ENCODE results near the gene ASTN1. TPM values are rescaled to one million over a fixed set of nuclear protein-coding genes. Genes with fewer than 3 reads are reported as not detected.

ASTN1 gene
- total and polyA plus RNA-seq, 9 donors: 3.8 to 8.5 (median 6.2) TPM

DNA sequence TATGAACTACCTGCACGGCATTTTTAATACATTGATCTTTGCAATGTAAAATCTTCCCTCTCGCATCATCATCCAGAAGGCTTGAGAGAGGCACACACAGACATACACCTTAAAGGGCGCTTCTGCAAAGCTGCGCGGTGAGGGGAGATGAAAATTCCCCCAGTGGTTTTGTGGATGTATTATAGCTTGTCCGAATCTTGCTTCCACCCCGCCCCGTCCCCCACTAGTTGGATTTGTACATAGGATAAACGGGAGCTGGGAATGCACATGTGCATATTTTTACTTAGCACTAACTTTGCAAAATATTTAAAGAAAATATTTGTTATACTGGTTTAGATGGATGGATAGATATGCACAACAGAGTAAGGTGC is 542 bp upstream of the ASTN1 start:
- H3K4me3 ChIP-seq (ENCODE audit: low read length): peak overlapping the region; percentile 40
- peaks cover 23% of the 10 kb centered on the region for H3K27me3 ChIP-seq (ENCODE audit: control insufficient read depth, insufficient read depth, low read length)
- no peaks in the 10 kb centered on the region for H3K36me3 ChIP-seq (ENCODE audit: control insufficient read depth, insufficient read depth, low read length)
- DNase-seq: no peak
- WGBS (ENCODE audit: insufficient coverage): no CpG with 5 or more reads among the region's 9 CpGs
- peaks cover 5% of the 10 kb centered on the region for H3K4me1 ChIP-seq (ENCODE audit: control insufficient read depth, insufficient read depth, low read length)
- H3K9me3 ChIP-seq (replicated peaks; ENCODE audit: control insufficient read depth, low read depth, low read length): no peaks in the 10 kb centered on the region
- H3K27ac ChIP-seq (ENCODE audit: low read length): no peak overlapping the region

DNA sequence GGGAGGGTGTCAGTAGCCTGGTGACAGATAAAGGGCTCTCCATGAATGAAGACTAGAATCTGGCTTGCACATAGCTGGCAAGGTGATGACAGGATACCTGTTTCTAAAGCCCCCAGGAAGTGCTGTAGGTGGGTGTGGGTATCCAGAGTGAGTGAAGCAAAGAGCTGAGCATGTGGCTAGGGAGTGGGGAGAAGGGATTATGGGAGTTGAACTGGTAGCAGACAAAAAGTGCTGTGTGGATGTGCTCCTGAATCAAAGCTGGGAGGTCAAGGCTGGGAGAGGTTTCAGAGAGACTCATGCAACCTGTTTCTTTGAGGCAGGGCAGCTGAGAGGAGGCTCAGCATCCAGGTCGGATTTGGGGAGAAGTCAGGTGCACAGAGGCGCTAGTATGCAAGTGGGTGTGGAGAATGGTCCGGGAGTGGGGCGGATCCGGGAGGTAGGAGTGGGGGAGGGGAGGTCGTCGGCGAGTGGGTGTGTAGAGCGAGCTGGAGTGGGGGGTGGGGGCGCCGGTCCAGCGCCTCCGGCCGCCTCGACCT is 600 bp downstream of the ASTN1 start:
- WGBS (ENCODE audit: insufficient coverage): 3% methylated on average over 5 of the region's 15 CpGs
- H3K27me3 ChIP-seq (ENCODE audit: control insufficient read depth, insufficient read depth, low read length): peaks cover 17% of the 10 kb centered on the region
- no peaks in the 10 kb centered on the region for H3K36me3 ChIP-seq (ENCODE audit: control insufficient read depth, insufficient read depth, low read length)
- peak overlapping the region; percentile 40 for H3K4me3 ChIP-seq (ENCODE audit: low read length)
- H3K9me3 ChIP-seq (replicated peaks; ENCODE audit: control insufficient read depth, low read depth, low read length): no peaks in the 10 kb centered on the region
- H3K27ac ChIP-seq (ENCODE audit: low read length): no peak overlapping the region
- H3K4me1 ChIP-seq (ENCODE audit: control insufficient read depth, insufficient read depth, low read length): peaks cover 5% of the 10 kb centered on the region
- no peak for DNase-seq

DNA sequence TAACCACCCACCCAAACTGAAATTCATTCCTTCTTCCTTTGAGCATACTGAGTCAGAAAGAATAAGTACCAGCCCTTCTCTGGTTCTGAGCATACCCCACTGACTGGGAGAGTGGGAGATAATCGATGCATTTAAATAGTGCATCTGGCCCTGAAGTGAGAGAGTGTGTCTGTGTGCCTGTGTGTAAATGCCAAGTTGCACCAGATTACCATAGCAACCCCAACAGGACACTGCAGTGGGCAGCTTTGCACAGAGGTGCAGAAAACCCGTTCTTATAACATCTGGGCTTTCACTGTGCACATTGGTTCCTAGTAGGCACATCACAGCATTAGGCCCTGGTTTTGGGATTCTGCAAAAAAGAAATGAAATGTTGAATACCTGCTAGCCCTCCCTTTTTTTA is 2.3 kb downstream of the ASTN1 start:
- Histone ChIP-seq H3K27me3 (ENCODE audit: control insufficient read depth, insufficient read depth, low read length) (peaks cover 17% of the 10 kb centered on the region), H3K27ac (ENCODE audit: low read length) (no peak overlapping the region), H3K36me3 (ENCODE audit: control insufficient read depth, insufficient read depth, low read length) (no peaks in the 10 kb centered on the region), H3K4me1 (ENCODE audit: control insufficient read depth, insufficient read depth, low read length) (peaks cover 5% of the 10 kb centered on the region), H3K9me3 (replicated peaks; ENCODE audit: control insufficient read depth, low read depth, low read length) (no peaks in the 10 kb centered on the region), H3K4me3 (ENCODE audit: low read length) (no peak overlapping the region)
- DNase-seq: no peak
- WGBS (ENCODE audit: insufficient coverage): 60% methylated on average over 1 of the region's 2 CpGs

GRCh38 chr1:177146499-177146898 is 18.0 kb downstream of the ASTN1 start:
- Histone ChIP-seq H3K9me3 (replicated peaks; ENCODE audit: control insufficient read depth, low read depth, low read length) (no peaks in the 10 kb centered on the region), H3K4me3 (ENCODE audit: low read length) (no peak overlapping the region), H3K27me3 (ENCODE audit: control insufficient read depth, insufficient read depth, low read length) (no peaks in the 10 kb centered on the region), H3K36me3 (ENCODE audit: control insufficient read depth, insufficient read depth, low read length) (no peaks in the 10 kb centered on the region), H3K4me1 (ENCODE audit: control insufficient read depth, insufficient read depth, low read length) (no peaks in the 10 kb centered on the region), H3K27ac (ENCODE audit: low read length) (no peak overlapping the region)
- WGBS (ENCODE audit: insufficient coverage): no CpG with 5 or more reads among the region's 2 CpGs
- DNase-seq: peak; percentile 22

GRCh38 chr1:177145106-177146070 is 19.1 kb downstream of the ASTN1 start:
- WGBS (ENCODE audit: insufficient coverage): no CpG with 5 or more reads among the region's 3 CpGs
- no peaks in the 10 kb centered on the region for H3K4me1 ChIP-seq (ENCODE audit: control insufficient read depth, insufficient read depth, low read length)
- no peaks in the 10 kb centered on the region for H3K27me3 ChIP-seq (ENCODE audit: control insufficient read depth, insufficient read depth, low read length)
- H3K36me3 ChIP-seq (ENCODE audit: control insufficient read depth, insufficient read depth, low read length): no peaks in the 10 kb centered on the region
- H3K27ac ChIP-seq (ENCODE audit: low read length): no peak overlapping the region
- no peaks in the 10 kb centered on the region for H3K9me3 ChIP-seq (replicated peaks; ENCODE audit: control insufficient read depth, low read depth, low read length)
- DNase-seq: peak; percentile 79
- H3K4me3 ChIP-seq (ENCODE audit: low read length): no peak overlapping the region

- Histone ChIP-seq H3K27me3 (ENCODE audit: control insufficient read depth, insufficient read depth, low read length) (no peaks in the 10 kb centered on the region), H3K27ac (ENCODE audit: low read length) (no peak overlapping the region), H3K36me3 (ENCODE audit: control insufficient read depth, insufficient read depth, low read length) (no peaks in the 10 kb centered on the region), H3K4me3 (ENCODE audit: low read length) (no peak overlapping the region), H3K4me1 (ENCODE audit: control insufficient read depth, insufficient read depth, low read length) (no peaks in the 10 kb centered on the region), H3K9me3 (replicated peaks; ENCODE audit: control insufficient read depth, low read depth, low read length) (no peaks in the 10 kb centered on the region)
- peak; percentile 59 for DNase-seq
- no CpG with 5 or more reads among the region's 4 CpGs for WGBS (ENCODE audit: insufficient coverage)
These were observed 21.7 kb downstream of the ASTN1 start for GRCh38 chr1:177142791-177143271.

- WGBS (ENCODE audit: insufficient coverage): no CpG with 5 or more reads among the region's 1 CpG
- Histone ChIP-seq H3K4me3 (ENCODE audit: low read length) (no peak overlapping the region), H3K9me3 (replicated peaks; ENCODE audit: control insufficient read depth, low read depth, low read length) (no peaks in the 10 kb centered on the region), H3K27ac (ENCODE audit: low read length) (no peak overlapping the region), H3K27me3 (ENCODE audit: control insufficient read depth, insufficient read depth, low read length) (no peaks in the 10 kb centered on the region), H3K36me3 (ENCODE audit: control insufficient read depth, insufficient read depth, low read length) (no peaks in the 10 kb centered on the region), H3K4me1 (ENCODE audit: control insufficient read depth, insufficient read depth, low read length) (no peaks in the 10 kb centered on the region)
- no peak for DNase-seq
These were observed 22.5 kb downstream of the ASTN1 start for GRCh38 chr1:177142010-177142409.

- H3K4me1 ChIP-seq (ENCODE audit: control insufficient read depth, insufficient read depth, low read length): no peaks in the 10 kb centered on the region
- no peaks in the 10 kb centered on the region for H3K27me3 ChIP-seq (ENCODE audit: control insufficient read depth, insufficient read depth, low read length)
- no peak overlapping the region for H3K27ac ChIP-seq (ENCODE audit: low read length)
- no peaks in the 10 kb centered on the region for H3K36me3 ChIP-seq (ENCODE audit: control insufficient read depth, insufficient read depth, low read length)
- H3K4me3 ChIP-seq (ENCODE audit: low read length): no peak overlapping the region
- no peaks in the 10 kb centered on the region for H3K9me3 ChIP-seq (replicated peaks; ENCODE audit: control insufficient read depth, low read depth, low read length)
- WGBS (ENCODE audit: insufficient coverage): 92% methylated on average over 4 of the region's 4 CpGs
- DNase-seq: no peak
These were observed 26.2 kb downstream of the ASTN1 start for GRCh38 chr1:177138347-177138746.

DNA sequence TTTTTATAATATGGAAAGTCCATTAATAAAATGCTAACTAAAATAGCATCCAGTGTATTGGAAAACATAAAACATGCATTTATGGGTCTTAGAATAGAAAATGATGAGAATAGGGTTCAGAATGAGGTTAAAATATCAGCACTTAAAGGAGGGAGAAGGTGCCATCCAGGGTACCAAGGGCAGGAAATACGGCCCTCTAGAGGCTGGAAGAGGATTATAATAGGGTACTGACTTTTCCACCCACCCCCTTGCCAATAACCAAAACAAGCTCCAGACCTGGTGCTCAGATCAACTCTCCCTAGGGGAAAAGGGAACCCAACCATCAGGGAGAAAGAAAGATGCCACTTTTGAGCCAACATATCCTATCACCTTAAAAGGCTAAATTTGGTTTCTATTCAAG is 26.7 kb downstream of the ASTN1 start:
- Histone ChIP-seq H3K36me3 (ENCODE audit: control insufficient read depth, insufficient read depth, low read length) (no peaks in the 10 kb centered on the region), H3K4me3 (ENCODE audit: low read length) (no peak overlapping the region), H3K27me3 (ENCODE audit: control insufficient read depth, insufficient read depth, low read length) (no peaks in the 10 kb centered on the region), H3K27ac (ENCODE audit: low read length) (no peak overlapping the region), H3K9me3 (replicated peaks; ENCODE audit: control insufficient read depth, low read depth, low read length) (no peaks in the 10 kb centered on the region), H3K4me1 (ENCODE audit: control insufficient read depth, insufficient read depth, low read length) (no peaks in the 10 kb centered on the region)
- DNase-seq: no peak
- WGBS (ENCODE audit: insufficient coverage): no CpG with 5 or more reads among the region's 1 CpG

GRCh38 chr1:177135250-177135649 is 29.3 kb downstream of the ASTN1 start:
- no peaks in the 10 kb centered on the region for H3K36me3 ChIP-seq (ENCODE audit: control insufficient read depth, insufficient read depth, low read length)
- DNase-seq: no peak
- no peak overlapping the region for H3K4me3 ChIP-seq (ENCODE audit: low read length)
- no peak overlapping the region for H3K27ac ChIP-seq (ENCODE audit: low read length)
- H3K27me3 ChIP-seq (ENCODE audit: control insufficient read depth, insufficient read depth, low read length): no peaks in the 10 kb centered on the region
- H3K4me1 ChIP-seq (ENCODE audit: control insufficient read depth, insufficient read depth, low read length): no peaks in the 10 kb centered on the region
- no peaks in the 10 kb centered on the region for H3K9me3 ChIP-seq (replicated peaks; ENCODE audit: control insufficient read depth, low read depth, low read length)
- 59% methylated on average over 4 of the region's 4 CpGs for WGBS (ENCODE audit: insufficient coverage)
